HG02798 (cell line): ENCODE results near the gene CTNNA2.

Source experiments
- ATAC-seq: cut with Tn5 transposase; IDR thresholded peaks from one replicate; pipeline ENCODE4 v1.9.1; 2021; ENCODE audit warnings: mild to moderate bottlenecking; ENCODE audit not compliant: unreplicated experiment, poor library complexity

The CTNNA2 gene

GRCh38 chr2:79697200-79697599 is 184.3 kb downstream of the CTNNA2 start:
- ATAC-seq = no peak

- no peak for ATAC-seq
These were observed 187.8 kb downstream of the CTNNA2 start for GRCh38 chr2:79700651-79701050.

GRCh38 chr2:79702905-79703304 is 190.1 kb downstream of the CTNNA2 start:
- ATAC-seq = no peak

GRCh38 chr2:79711098-79711497 is 198.2 kb downstream of the CTNNA2 start:
- ATAC-seq = no peak

GRCh38 chr2:79713131-79713785 is 200.4 kb downstream of the CTNNA2 start:
- ATAC-seq = no peak

- ATAC-seq = no peak
These were observed 201.4 kb downstream of the CTNNA2 start for GRCh38 chr2:79714283-79714682.

- no peak for ATAC-seq
These were observed 202.5 kb downstream of the CTNNA2 start for GRCh38 chr2:79715338-79715737.

- no peak for ATAC-seq
These were observed 203.4 kb downstream of the CTNNA2 start for GRCh38 chr2:79716266-79716665.

- no peak for ATAC-seq
These were observed 204.6 kb downstream of the CTNNA2 start for GRCh38 chr2:79717364-79718007.

- no peak for ATAC-seq
These were observed 208.2 kb downstream of the CTNNA2 start for GRCh38 chr2:79721061-79721460.

GRCh38 chr2:79721966-79722365 is 209.1 kb downstream of the CTNNA2 start:
- ATAC-seq = no peak

- ATAC-seq = no peak
These were observed 211.0 kb downstream of the CTNNA2 start for GRCh38 chr2:79723830-79724229.

GRCh38 chr2:79729532-79729931 is 216.7 kb downstream of the CTNNA2 start:
- no peak for ATAC-seq

- ATAC-seq = no peak
These were observed 221.7 kb downstream of the CTNNA2 start for GRCh38 chr2:79734518-79734917.

- ATAC-seq = no peak
These were observed 228.1 kb downstream of the CTNNA2 start for GRCh38 chr2:79740879-79741443.

GRCh38 chr2:79750321-79750720 is 237.5 kb downstream of the CTNNA2 start:
- ATAC-seq = no peak

- ATAC-seq = no peak
These were observed 244.7 kb downstream of the CTNNA2 start for GRCh38 chr2:79757526-79757925.

- no peak for ATAC-seq
These were observed 245.2 kb downstream of the CTNNA2 start for GRCh38 chr2:79758042-79758441.

- ATAC-seq = no peak
These were observed 246.0 kb downstream of the CTNNA2 start for GRCh38 chr2:79758749-79759282.

GRCh38 chr2:79770926-79771325 is 258.1 kb downstream of the CTNNA2 start:
- ATAC-seq = no peak

GRCh38 chr2:79771493-79771892 is 258.6 kb downstream of the CTNNA2 start:
- ATAC-seq = no peak

GRCh38 chr2:79774016-79774415 is 261.2 kb downstream of the CTNNA2 start:
- ATAC-seq = no peak
